MM.1S (cell line): ENCODE data around the gene NTRK1.

Experiments
- DNase-seq: peaks from one replicate; pipeline ENCODE4 v3.0.0-alpha.2; 2015
- H2AFZ ChIP-seq: fragments of 300-600 bp; sonication (generic); 2 replicates; pipeline ENCODE4 v1.6.0; 2016; ENCODE audit warnings: antibody characterized with exemption, low read length
- H3F3A ChIP-seq: fragments of 300-600 bp; sonication (generic); 2 replicates; pipeline ENCODE4 v1.6.1; 2016; ENCODE audit warnings: mild to moderate bottlenecking, antibody characterized with exemption, low read length, moderate library complexity, mixed read lengths; ENCODE audit not compliant: insufficient read depth
- H3K27ac ChIP-seq: fragments of 300-600 bp; sonication (generic); 2 replicates; pipeline ENCODE4 v1.5.1; 2016; ENCODE audit warnings: mild to moderate bottlenecking, low read length
- H3K27me3 ChIP-seq: fragments of 300-600 bp; sonication (generic); replicated peaks from 2 replicates; pipeline ENCODE4 v1.6.0; 2016; ENCODE audit warnings: low read length; ENCODE audit not compliant: insufficient read depth
- H3K36me3 ChIP-seq: fragments of 300-600 bp; sonication (generic); replicated peaks from 2 replicates; pipeline ENCODE4 v1.6.1; 2016; ENCODE audit warnings: mild to moderate bottlenecking, low read length, mixed read lengths; ENCODE audit not compliant: insufficient read depth
- H3K4me1 ChIP-seq: fragments of 300-600 bp; sonication (generic); 2 replicates; pipeline ENCODE4 v1.6.1; 2016; ENCODE audit warnings: low read length, mixed read lengths
- H3K4me2 ChIP-seq: fragments of 300-600 bp; sonication (generic); 2 replicates; pipeline ENCODE4 v1.6.0; 2016; ENCODE audit warnings: low read depth, low read length
- H3K4me3 ChIP-seq: fragments of 300-600 bp; sonication (generic); 2 replicates; pipeline ENCODE4 v1.5.1; 2016; ENCODE audit warnings: low read length, mixed read lengths
- H3K79me2 ChIP-seq: fragments of 300-600 bp; sonication (generic); 2 replicates; pipeline ENCODE4 v1.6.1; 2016; ENCODE audit warnings: mixed run types, low read length, mixed read lengths
- H3K9ac ChIP-seq: fragments of 300-600 bp; sonication (generic); 2 replicates; pipeline ENCODE4 v1.6.1; 2016; ENCODE audit warnings: low read length, mixed read lengths
- H3K9me2 ChIP-seq: fragments of 300-600 bp; sonication (generic); replicated peaks from 2 replicates; pipeline ENCODE4 v1.6.1; 2016; ENCODE audit warnings: mild to moderate bottlenecking, low read length, mixed read lengths; ENCODE audit not compliant: insufficient read depth
- H3K9me3 ChIP-seq: fragments of 300-600 bp; sonication (generic); replicated peaks from 2 replicates; pipeline ENCODE4 v1.6.1; 2016; ENCODE audit warnings: mild to moderate bottlenecking, low read length, mixed read lengths; ENCODE audit not compliant: insufficient read depth
- H4K20me1 ChIP-seq: fragments of 300-600 bp; sonication (generic); 2 replicates; pipeline ENCODE4 v1.6.1; 2016; ENCODE audit warnings: mild to moderate bottlenecking, low read length, moderate library complexity, mixed read lengths; ENCODE audit not compliant: insufficient read depth
- EZH2 ChIP-seq: fragments of 300-600 bp; sonication (generic); optimal IDR thresholded peaks from 2 replicates; pipeline ENCODE3; 2017; ENCODE audit warnings: low read depth, mild to moderate bottlenecking, antibody characterized with exemption, low read length, mixed read lengths
- EZH2phosphoT487 ChIP-seq: fragments of 300-600 bp; sonication (generic); IDR thresholded peaks from 2 replicates; pipeline ENCODE4 v1.6.1; 2018; ENCODE audit warnings: antibody characterized with exemption, low read length
- TF ChIP-seq, protein P1 (sequence below): fragments of 300-600 bp; sonication (generic); IDR thresholded peaks from 2 replicates; pipeline ENCODE4 v1.5.1; 2016; ENCODE audit warnings: antibody characterized with exemption, low read length, mixed read lengths

NTRK1 gene

DNA sequence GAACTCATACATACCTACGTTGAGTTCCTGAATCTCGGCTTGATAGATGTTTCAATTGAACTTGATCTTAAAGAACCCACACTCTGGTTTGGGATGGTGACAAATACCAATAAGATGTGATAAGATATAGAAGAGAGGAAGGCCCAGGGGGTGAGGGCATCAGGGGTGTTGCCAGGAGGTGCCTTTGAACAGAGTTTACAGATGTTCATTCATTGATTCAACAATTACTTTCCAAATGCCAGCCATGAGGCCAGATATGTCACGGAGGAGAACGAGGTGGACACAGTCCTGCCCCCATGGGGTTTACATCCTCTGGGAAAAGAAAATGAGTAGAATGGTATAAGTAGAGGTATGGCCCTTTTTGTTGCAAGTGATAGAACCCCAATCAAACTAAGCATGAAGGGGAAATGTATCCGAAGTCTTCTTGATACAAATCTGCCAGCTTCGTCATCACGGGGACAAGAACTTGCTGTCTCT is 60.4 kb downstream of the NTRK1 start:
- H2AFZ ChIP-seq, result no peak overlapping the region
- H3K4me1 ChIP-seq, result no peaks in the 10 kb centered on the region
- H3K79me2 ChIP-seq, result no peaks in the 10 kb centered on the region
- no peak for DNase-seq
- no peak overlapping the region for H3K9ac ChIP-seq
- no peaks in the 10 kb centered on the region for H3K36me3 ChIP-seq
- peak; percentile 32 for TF ChIP-seq EZH2
- TF ChIP-seq, protein P1, sequence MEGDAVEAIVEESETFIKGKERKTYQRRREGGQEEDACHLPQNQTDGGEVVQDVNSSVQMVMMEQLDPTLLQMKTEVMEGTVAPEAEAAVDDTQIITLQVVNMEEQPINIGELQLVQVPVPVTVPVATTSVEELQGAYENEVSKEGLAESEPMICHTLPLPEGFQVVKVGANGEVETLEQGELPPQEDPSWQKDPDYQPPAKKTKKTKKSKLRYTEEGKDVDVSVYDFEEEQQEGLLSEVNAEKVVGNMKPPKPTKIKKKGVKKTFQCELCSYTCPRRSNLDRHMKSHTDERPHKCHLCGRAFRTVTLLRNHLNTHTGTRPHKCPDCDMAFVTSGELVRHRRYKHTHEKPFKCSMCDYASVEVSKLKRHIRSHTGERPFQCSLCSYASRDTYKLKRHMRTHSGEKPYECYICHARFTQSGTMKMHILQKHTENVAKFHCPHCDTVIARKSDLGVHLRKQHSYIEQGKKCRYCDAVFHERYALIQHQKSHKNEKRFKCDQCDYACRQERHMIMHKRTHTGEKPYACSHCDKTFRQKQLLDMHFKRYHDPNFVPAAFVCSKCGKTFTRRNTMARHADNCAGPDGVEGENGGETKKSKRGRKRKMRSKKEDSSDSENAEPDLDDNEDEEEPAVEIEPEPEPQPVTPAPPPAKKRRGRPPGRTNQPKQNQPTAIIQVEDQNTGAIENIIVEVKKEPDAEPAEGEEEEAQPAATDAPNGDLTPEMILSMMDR, result no peak
- TF ChIP-seq EZH2phosphoT487, result no peak
- no peaks in the 10 kb centered on the region for H3K9me2 ChIP-seq
- H3K4me2 ChIP-seq, result no peak overlapping the region
- H3F3A ChIP-seq, result no peaks in the 10 kb centered on the region
- H3K27me3 ChIP-seq, result peaks cover 77% of the 10 kb centered on the region
- no peak overlapping the region for H3K27ac ChIP-seq
- H4K20me1 ChIP-seq, result no peaks in the 10 kb centered on the region
- no peak overlapping the region for H3K4me3 ChIP-seq
- no peaks in the 10 kb centered on the region for H3K9me3 ChIP-seq

DNA sequence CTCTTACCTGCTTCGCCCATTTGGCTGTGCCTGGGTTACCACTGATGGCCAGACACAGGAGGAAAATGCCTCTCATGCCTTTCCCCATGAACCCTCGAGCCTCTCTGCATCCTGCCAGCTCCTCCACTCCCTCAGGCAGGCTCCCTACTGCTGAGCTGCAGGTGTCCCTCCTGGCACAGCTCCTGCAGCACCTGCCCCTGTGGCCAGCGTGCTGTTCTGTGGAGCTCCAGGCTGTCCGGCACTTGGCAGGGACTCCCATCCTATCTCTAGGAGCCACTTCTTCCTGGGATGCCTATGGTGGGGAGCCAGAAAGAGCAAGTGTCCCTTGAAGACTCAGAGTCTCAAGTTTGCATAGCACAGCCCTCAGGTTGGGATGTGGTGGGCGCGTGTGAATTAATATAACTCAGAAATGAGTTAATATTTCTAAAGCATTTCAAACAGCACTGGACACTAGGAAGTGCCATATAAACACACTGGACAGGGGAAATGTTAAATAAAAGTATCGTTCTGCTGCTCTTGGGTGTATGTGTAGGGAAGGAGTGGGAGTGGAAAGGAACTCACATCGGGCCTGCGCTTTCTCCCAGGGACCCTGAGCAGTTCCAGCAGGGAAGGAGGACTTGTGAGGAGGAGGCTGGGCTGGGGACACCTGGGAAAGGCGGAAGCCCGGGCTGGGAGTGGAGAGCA is 62.5 kb downstream of the NTRK1 start:
- Histone ChIP-seq H3K4me2 (no peak overlapping the region), H3K9ac (no peak overlapping the region), H3K36me3 (no peaks in the 10 kb centered on the region), H3K4me3 (no peak overlapping the region), H3K27ac (no peak overlapping the region), H3K79me2 (no peaks in the 10 kb centered on the region), H2AFZ (no peak overlapping the region), H4K20me1 (no peaks in the 10 kb centered on the region), H3K4me1 (peaks cover 7% of the 10 kb centered on the region; the same call in 1 of the 2 replicates), H3F3A (no peaks in the 10 kb centered on the region), H3K9me3 (no peaks in the 10 kb centered on the region), H3K9me2 (no peaks in the 10 kb centered on the region), H3K27me3 (peaks cover 97% of the 10 kb centered on the region)
- DNase-seq, result no peak
- TF ChIP-seq EZH2phosphoT487, result no peak
- TF ChIP-seq EZH2, result no peak
- TF ChIP-seq, protein P1, result no peak

DNA sequence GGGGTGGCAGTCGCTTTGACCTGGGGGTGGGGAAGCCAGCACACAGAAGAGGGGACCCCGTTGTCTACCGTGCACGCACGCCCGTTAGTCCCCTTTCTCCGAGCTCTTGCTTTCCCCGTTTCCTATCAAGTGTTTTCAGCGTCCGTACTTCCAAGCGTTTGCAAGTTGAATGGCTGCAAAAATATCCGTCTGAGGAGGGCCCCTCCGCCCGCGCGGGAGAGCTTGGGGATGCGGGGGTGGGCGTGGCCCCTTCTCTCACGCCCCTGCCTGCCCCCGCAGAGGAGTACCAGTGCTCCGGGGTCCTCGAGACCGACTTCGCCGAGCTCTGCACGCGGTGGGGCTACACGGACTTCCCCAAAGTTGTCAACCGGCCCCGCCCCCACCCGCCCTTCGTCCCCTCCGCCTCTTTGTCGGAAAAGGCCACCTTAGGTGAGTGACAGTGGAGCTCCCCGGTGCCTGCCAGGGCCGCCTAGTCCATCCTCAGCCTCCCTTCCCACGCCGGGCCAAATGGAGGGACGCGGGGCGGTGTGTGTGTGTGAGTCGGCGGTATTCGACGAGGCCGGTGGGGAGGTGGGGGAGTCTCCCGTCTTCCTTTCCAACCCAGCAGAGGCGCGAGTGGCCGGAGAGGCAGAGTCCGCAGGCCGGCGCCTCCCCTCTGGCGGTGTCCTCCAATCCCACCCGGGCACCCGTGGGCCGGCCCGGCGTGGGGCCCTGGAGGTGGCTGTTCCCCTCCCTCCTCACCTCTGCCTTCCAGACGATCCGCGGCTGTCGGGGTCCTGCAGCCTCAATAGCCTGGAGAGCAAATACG is 63.2 kb downstream of the NTRK1 start:
- no peak for TF ChIP-seq EZH2phosphoT487
- TF ChIP-seq, protein P1, result no peak
- TF ChIP-seq EZH2, result peak; percentile 94
- Histone ChIP-seq H3K9me3 (no peaks in the 10 kb centered on the region), H3K79me2 (no peaks in the 10 kb centered on the region), H3F3A (no peaks in the 10 kb centered on the region), H3K4me1 (peaks cover 7% of the 10 kb centered on the region; the same call in 1 of the 2 replicates), H3K4me2 (no peak overlapping the region), H2AFZ (no peak overlapping the region), H4K20me1 (no peaks in the 10 kb centered on the region), H3K9me2 (no peaks in the 10 kb centered on the region), H3K36me3 (no peaks in the 10 kb centered on the region), H3K4me3 (no peak overlapping the region), H3K27ac (no peak overlapping the region), H3K9ac (no peak overlapping the region), H3K27me3 (peaks cover 98% of the 10 kb centered on the region)
- DNase-seq, result no peak
